ENCODE data around the gene ARMCX6.
"Not testable (repeated sequence)": the region's sequence is repeated elsewhere in the genome, so short reads cannot be mapped to it uniquely, and the experiment has no call there.

ARMCX6 gene

DNA sequence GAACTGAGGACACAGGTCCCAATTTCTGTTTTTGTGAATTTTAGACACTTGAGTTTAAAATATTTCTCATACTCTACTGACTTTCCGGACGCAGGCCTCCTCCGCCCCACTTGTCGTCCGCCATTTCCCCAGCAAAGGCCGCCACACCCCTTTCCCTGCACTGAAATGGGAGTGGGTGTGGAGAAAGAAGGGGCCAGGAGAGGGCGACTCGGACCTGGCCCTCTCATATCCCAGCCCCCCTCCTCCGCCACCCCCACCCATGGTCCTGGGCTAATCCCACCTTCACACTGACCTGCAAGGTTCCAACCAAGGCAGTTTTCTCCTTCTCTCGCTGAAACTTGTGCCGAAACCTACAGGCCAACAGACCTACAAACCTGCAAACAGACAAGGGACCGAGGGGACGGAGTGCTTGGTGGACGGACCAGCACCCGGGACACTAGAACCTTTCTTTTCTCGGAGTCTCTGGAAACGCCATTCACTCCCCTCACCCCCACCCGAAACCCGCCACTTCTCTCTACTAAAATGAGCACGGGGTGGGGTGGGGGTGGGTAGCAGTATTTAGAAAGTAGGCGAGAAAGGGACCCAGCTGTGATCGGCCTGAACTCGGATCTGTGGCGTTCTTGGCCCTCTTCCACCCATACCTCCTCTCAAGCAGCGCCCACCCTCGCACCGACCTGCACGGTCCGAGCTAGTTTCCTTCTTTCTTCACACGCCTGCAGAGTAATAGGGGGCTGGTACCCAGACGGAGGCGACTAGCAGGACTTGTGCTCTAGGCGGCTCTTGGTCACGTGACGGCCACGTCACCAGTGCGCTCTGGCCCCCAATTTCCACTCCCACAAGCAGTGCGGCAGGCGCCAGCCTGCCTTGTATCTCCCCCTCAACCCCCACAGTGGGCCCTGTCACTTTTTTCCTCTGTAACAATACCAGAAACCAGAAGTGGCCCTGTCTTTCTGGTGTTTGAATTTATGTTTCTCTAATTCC, at the start of gene ARMCX6:
Gene ARMCX6 (minus strand): TSS at position 790 of the 981 bp plus-strand sequence. CDS start 1,380 bp downstream, outside the sequence.
- TF ChIP-seq, protein P1, sequence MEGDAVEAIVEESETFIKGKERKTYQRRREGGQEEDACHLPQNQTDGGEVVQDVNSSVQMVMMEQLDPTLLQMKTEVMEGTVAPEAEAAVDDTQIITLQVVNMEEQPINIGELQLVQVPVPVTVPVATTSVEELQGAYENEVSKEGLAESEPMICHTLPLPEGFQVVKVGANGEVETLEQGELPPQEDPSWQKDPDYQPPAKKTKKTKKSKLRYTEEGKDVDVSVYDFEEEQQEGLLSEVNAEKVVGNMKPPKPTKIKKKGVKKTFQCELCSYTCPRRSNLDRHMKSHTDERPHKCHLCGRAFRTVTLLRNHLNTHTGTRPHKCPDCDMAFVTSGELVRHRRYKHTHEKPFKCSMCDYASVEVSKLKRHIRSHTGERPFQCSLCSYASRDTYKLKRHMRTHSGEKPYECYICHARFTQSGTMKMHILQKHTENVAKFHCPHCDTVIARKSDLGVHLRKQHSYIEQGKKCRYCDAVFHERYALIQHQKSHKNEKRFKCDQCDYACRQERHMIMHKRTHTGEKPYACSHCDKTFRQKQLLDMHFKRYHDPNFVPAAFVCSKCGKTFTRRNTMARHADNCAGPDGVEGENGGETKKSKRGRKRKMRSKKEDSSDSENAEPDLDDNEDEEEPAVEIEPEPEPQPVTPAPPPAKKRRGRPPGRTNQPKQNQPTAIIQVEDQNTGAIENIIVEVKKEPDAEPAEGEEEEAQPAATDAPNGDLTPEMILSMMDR (IDR thresholded peaks at IDR 0.05; ENCODE audit: insufficient read depth, low read depth, low read length, missing control alignments), result peak; percentile 27
- DNase-seq (ENCODE audit: low read depth), result peak; percentile 85
- peak within 1 kb of the TSS; percentile 78 for H3K4me3 ChIP-seq (ENCODE audit: low read depth, low read length)

- H3K4me3 ChIP-seq (ENCODE audit: low read depth, low read length), result peak within 1 kb of the TSS; percentile 79
- TF ChIP-seq, protein P1 (IDR thresholded peaks at IDR 0.05; ENCODE audit: insufficient read depth, low read depth, low read length, missing control alignments), result no peak
- peak; percentile 63 for DNase-seq (ENCODE audit: low read depth)
Measured at GRCh38 chrX:101659601-101660063, 41.8 kb upstream of the ARMCX6 start, which contains the start of gene ARMCX2. ARMCX2 (minus strand) TSS chrX:101659850; CDS start chrX:101657588, 2,262 bp downstream.

DNA sequence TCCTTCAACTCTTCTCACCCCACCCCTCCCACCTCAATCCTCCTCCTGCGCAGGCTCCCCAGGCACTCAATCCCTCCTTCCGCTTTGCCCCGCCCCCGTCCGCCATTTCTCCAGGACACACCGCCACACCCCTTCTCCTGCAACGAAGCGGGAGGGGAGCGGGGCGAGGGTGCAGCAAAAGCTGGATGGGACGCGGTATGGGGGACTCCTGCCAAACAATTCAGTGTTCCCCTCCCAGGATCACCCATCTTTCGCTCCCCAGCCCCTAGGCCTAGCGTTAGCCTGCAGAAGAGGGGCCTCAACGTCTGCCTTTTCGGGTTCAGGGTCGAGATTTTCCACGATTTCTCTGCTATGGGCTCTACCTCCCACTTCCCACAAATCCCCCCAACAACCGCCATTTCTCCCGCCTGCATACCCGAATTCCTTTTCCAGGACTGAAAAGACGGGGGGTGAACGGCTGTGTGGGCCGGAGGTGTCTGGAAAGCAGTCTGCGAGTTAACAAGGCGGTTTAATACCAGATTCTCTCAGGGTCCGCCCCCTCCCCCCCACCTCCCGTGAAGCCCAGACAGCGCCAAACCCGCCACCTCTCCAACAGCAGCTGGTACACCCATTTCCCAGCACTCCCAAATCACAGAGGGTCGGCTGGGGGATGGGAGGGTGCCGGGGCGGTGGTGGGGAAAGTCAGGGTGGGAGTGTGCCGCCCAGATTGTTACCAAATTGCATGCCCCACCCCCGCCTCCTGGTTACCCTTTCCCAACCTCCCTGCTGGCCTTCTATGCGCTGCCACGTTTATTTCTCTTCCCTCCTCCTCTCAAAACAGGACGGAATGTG, 41.1 kb upstream of the ARMCX6 start:
- peak; percentile 47 for DNase-seq (ENCODE audit: low read depth)
- peak overlapping the region; percentile 79 for H3K4me3 ChIP-seq (ENCODE audit: low read depth, low read length)

GRCh38 chrX:101657495-101657894, 39.7 kb upstream of the ARMCX6 start:
- no peak for DNase-seq (ENCODE audit: low read depth)
- no peak overlapping the region for H3K4me3 ChIP-seq (ENCODE audit: low read depth, low read length)
- TF ChIP-seq, protein P1 (IDR thresholded peaks at IDR 0.05; ENCODE audit: insufficient read depth, low read depth, low read length, missing control alignments), result no peak

More for the DNA sequence above, 41.1 kb upstream of the ARMCX6 start:
- TF ChIP-seq, protein P1 (IDR thresholded peaks at IDR 0.05; ENCODE audit: insufficient read depth, low read depth, low read length, missing control alignments), result no peak

GRCh38 chrX:101656817-101657216, 39.0 kb upstream of the ARMCX6 start:
- no peak overlapping the region for H3K4me3 ChIP-seq (ENCODE audit: low read depth, low read length)
- TF ChIP-seq, protein P1 (IDR thresholded peaks at IDR 0.05; ENCODE audit: insufficient read depth, low read depth, low read length, missing control alignments), result no peak
- no peak for DNase-seq (ENCODE audit: low read depth)

- no peak overlapping the region for H3K4me3 ChIP-seq (ENCODE audit: low read depth, low read length)
- TF ChIP-seq, protein P1 (IDR thresholded peaks at IDR 0.05; ENCODE audit: insufficient read depth, low read depth, low read length, missing control alignments), result no peak
- DNase-seq (ENCODE audit: low read depth), result no peak
Measured at GRCh38 chrX:101655534-101655933, 37.7 kb upstream of the ARMCX6 start.

DNA sequence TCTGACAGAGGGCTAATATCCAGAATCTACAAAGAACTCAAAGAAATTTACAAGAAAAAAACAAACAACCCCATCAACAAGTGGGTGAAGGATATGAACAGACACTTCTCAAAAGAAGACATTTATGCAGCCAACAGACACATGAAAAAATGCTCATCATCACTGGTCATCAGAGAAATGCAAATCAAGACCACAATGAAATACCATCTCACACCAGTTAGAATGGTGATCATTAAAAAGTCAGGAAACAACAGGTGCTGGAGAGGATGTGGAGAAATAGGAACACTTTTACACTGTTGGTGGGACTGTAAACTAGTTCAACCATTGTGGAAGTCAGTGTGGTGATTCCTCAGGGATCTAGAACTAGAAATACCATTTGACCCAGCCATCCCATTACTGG, 29.9 kb upstream of the ARMCX6 start:
- H3K4me3 ChIP-seq (ENCODE audit: low read depth, low read length); DNase-seq (ENCODE audit: low read depth): not testable (repeated sequence)
